Measurements from ENCODE around the gene AFG1L.
"Not testable (repeated sequence)": the region's sequence is repeated elsewhere in the genome, so short reads cannot be mapped to it uniquely, and the experiment has no call there.

Gene AFG1L

GRCh38 chr6:108294727-108295625, at the start of gene AFG1L:
AFG1L (plus strand) TSS chr6:108295054; CDS start chr6:108295080, 26 bp downstream.
- DNase-seq (ENCODE audit: low read depth): peak; percentile 35

GRCh38 chr6:108245095-108245494, 49.8 kb upstream of the AFG1L start:
- not testable (repeated sequence) for DNase-seq (ENCODE audit: low read depth)

GRCh38 chr6:108247965-108248536, 46.8 kb upstream of the AFG1L start:
- DNase-seq (ENCODE audit: low read depth): no peak

- no peak for DNase-seq (ENCODE audit: low read depth)
Observed at GRCh38 chr6:108250240-108250866, 44.5 kb upstream of the AFG1L start.

- DNase-seq (ENCODE audit: low read depth): no peak
Observed at GRCh38 chr6:108251252-108251651, 43.6 kb upstream of the AFG1L start.

- no peak for DNase-seq (ENCODE audit: low read depth)
Observed at GRCh38 chr6:108252055-108252454, 42.8 kb upstream of the AFG1L start.

- DNase-seq (ENCODE audit: low read depth): no peak
Observed at GRCh38 chr6:108253241-108253640, 41.6 kb upstream of the AFG1L start.

- no peak for DNase-seq (ENCODE audit: low read depth)
Observed at GRCh38 chr6:108254433-108255410, 40.1 kb upstream of the AFG1L start.

GRCh38 chr6:108260126-108260808, 34.6 kb upstream of the AFG1L start:
- no peak for DNase-seq (ENCODE audit: low read depth)

- DNase-seq (ENCODE audit: low read depth): peak; percentile 69
Observed at GRCh38 chr6:108260809-108261569, 33.9 kb upstream of the AFG1L start, which contains the start of gene SNX3. SNX3 (minus strand) TSS chr6:108261040; CDS start chr6:108260921, 119 bp downstream.

- no peak for DNase-seq (ENCODE audit: low read depth)
Observed at GRCh38 chr6:108263371-108263770, 31.5 kb upstream of the AFG1L start.

- no peak for DNase-seq (ENCODE audit: low read depth)
Observed at GRCh38 chr6:108268845-108269244, 26.0 kb upstream of the AFG1L start.

GRCh38 chr6:108269955-108270354, 24.9 kb upstream of the AFG1L start:
- DNase-seq (ENCODE audit: low read depth): not testable (repeated sequence)

- no peak for DNase-seq (ENCODE audit: low read depth)
Observed at GRCh38 chr6:108274546-108274945, 20.3 kb upstream of the AFG1L start.

GRCh38 chr6:108275976-108276375, 18.9 kb upstream of the AFG1L start:
- DNase-seq (ENCODE audit: low read depth): no peak

- DNase-seq (ENCODE audit: low read depth): no peak
Observed at GRCh38 chr6:108277295-108277694, 17.6 kb upstream of the AFG1L start.

- DNase-seq (ENCODE audit: low read depth): no peak
Observed at GRCh38 chr6:108277831-108278230, 17.0 kb upstream of the AFG1L start.

GRCh38 chr6:108285381-108285780, 9.5 kb upstream of the AFG1L start:
- no peak for DNase-seq (ENCODE audit: low read depth)

- DNase-seq (ENCODE audit: low read depth): no peak
Observed at GRCh38 chr6:108286366-108286765, 8.5 kb upstream of the AFG1L start.

- no peak for DNase-seq (ENCODE audit: low read depth)
Observed at GRCh38 chr6:108287373-108287772, 7.5 kb upstream of the AFG1L start.
